Uterus (tissue), 4 donors: ENCODE results near the gene TIMP3. TPM values are rescaled to one million over a fixed set of nuclear protein-coding genes. Genes with fewer than 3 reads are reported as not detected.
A peak's percentile ranks its signal among the peaks of the same experiment; 100 is the strongest.

ENCODE experiments used
- DNase-seq, 2 donors: peaks; one replicate each; pipeline ENCODE4 v3.0.0-alpha.2; 2019 to 2020
- H3K27ac ChIP-seq, 2 donors: fragments of 200-600 bp; sonication (generic); 1 replicate in 1 of 2; 2 replicates in 1 of 2; pipeline ENCODE4 v1.5.1; 2016 to 2018
- H3K27me3 ChIP-seq, 2 donors: fragments of 200-600 bp; sonication (generic); one replicate each; pipeline ENCODE4 v1.5.1; 2018 to 2019; ENCODE audit warnings: control low read depth in 1 of 2
- H3K36me3 ChIP-seq, 2 donors: fragments of 200-600 bp; sonication (generic); one replicate each; pipeline ENCODE4 v1.5.1; 2019; ENCODE audit warnings: control low read depth in 1 of 2
- H3K4me1 ChIP-seq, 2 donors: fragments of 200-600 bp; sonication (generic); one replicate each; pipeline ENCODE4 v1.5.1; 2018 to 2019; ENCODE audit warnings: control low read depth in 1 of 2
- H3K4me3 ChIP-seq, 2 donors: fragments of 200-600 bp; sonication (generic); 1 replicate in 1 of 2; 2 replicates in 1 of 2; pipeline ENCODE4 v1.5.1; 2018 to 2019; ENCODE audit warnings: mild to moderate bottlenecking in 1 of 2
- H3K9me3 ChIP-seq, 2 donors: fragments of 200-600 bp; sonication (generic); one replicate each; pipeline ENCODE4 v1.5.1; 2019; ENCODE audit warnings: control low read depth in 1 of 2
- POLR2A ChIP-seq, 2 donors: fragments of 450-650 bp; IDR thresholded peaks; one replicate each; pipeline ENCODE4 v1.6.1; 2016; ENCODE audit warnings: antibody characterized with exemption in 2 of 2, mild to moderate bottlenecking in 1 of 2, moderate library complexity in 1 of 2
- intact Hi-C: fragments of 100-400 bp; cut with DNase I; formaldehyde crosslinking; loops from one replicate; pipeline ENCODE4 v1.15.1; 2023; ENCODE audit warnings: low total_unique reads
- total RNA-seq, 4 donors: library from RNA; depleted of rRNA in 3 of 4; stranded (reverse); fragments of >200 nt in 3 of 4; gene quantifications; one replicate each; pipeline versions ENCODE4 v1.1.0 to v1.2.4, GENCODE V29; 2014 to 2023
- TF ChIP-seq, protein P1 (sequence below), 4 experiments: fragments of 200-600 bp in 2 of 4; fragments of 450-650 bp in 2 of 4; sonication (generic) in 2 of 4; IDR thresholded peaks; one replicate each; pipeline ENCODE4 v1.5.1; 2016 to 2019; ENCODE audit warnings: antibody characterized with exemption in 4 of 4, mild to moderate bottlenecking in 2 of 4, moderate library complexity in 1 of 4
- donor health status: DM: yes; HTN: yes; CAD: no.

The TIMP3 gene
- total RNA-seq, 4 donors from 2014 or later: 192 to 702 (median 423) TPM

DNA sequence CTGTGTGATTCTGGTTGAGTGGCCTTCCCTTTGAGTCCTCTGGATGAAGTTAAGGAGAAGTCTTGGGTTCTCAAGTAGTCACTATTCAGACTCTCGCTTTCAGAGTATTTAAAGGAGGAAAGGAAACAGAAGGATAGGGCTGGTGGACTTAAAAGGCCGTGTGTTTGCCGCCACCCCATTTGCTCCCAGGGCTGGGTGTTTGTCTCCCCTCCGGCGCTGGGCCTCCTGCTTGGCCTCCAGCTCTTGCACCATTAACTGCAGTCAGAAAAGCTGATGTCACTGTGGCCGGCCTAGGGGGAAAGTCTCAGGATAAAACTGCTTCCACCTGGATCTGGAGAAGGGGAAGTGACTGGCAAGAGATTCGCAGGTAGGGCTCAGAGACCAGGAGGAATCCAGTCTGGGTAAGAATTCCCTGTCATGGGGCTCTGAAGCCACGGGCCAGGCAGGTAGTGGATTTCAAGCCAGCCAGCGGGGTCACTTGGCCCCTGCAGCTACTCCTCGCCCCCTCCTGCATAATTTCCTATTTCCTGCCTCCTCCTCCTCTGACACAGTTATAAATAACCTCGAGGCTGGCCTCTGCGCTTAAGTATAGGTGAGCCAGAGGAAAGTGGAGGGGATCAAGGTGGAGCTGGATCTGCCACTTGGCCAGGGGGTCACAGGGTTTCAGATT lies 17.1 kb downstream of the TIMP3 start:
- intact Hi-C loops: no loop called here
- no peak for DNase-seq
- TF ChIP-seq, protein P1, sequence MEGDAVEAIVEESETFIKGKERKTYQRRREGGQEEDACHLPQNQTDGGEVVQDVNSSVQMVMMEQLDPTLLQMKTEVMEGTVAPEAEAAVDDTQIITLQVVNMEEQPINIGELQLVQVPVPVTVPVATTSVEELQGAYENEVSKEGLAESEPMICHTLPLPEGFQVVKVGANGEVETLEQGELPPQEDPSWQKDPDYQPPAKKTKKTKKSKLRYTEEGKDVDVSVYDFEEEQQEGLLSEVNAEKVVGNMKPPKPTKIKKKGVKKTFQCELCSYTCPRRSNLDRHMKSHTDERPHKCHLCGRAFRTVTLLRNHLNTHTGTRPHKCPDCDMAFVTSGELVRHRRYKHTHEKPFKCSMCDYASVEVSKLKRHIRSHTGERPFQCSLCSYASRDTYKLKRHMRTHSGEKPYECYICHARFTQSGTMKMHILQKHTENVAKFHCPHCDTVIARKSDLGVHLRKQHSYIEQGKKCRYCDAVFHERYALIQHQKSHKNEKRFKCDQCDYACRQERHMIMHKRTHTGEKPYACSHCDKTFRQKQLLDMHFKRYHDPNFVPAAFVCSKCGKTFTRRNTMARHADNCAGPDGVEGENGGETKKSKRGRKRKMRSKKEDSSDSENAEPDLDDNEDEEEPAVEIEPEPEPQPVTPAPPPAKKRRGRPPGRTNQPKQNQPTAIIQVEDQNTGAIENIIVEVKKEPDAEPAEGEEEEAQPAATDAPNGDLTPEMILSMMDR (IDR thresholded peaks at IDR 0.05): no peak
- no peak for TF ChIP-seq POLR2A (IDR thresholded peaks at IDR 0.05)
- H3K27ac ChIP-seq: peak overlapping the region; percentile 15 to 24
- no peaks in the 10 kb centered on the region for H3K36me3 ChIP-seq
- H3K9me3 ChIP-seq: no peaks in the 10 kb centered on the region
- no peak overlapping the region for H3K4me3 ChIP-seq
- no peaks in the 10 kb centered on the region for H3K27me3 ChIP-seq
- peaks cover 0 to 20% of the 10 kb centered on the region in 2 donors for H3K4me1 ChIP-seq

DNA sequence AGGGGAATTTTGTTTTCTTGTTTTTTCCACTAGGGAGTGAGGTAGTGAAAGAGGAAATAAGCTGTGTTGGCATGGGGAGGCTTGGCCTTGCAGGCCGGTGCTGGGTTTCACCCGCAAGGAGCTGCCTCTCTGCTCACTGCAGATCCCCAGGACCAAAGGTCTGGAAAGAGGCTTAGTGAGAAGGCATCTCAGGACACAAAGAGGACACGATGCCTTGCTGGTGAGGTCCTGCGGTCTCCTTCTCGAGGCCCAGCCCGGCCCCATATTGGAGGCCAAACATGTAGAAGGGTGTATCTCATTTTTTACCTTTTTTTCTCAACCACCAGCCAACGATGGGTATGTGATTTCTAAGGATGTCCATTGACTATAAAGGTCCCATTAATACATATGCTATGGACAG lies 17.6 kb downstream of the TIMP3 start:
- Histone ChIP-seq H3K27me3 (no peaks in the 10 kb centered on the region), H3K27ac (peak overlapping the region; percentile 15 to 24), H3K4me1 (peaks cover 0 to 20% of the 10 kb centered on the region in 2 donors), H3K4me3 (no peak overlapping the region), H3K36me3 (no peaks in the 10 kb centered on the region), H3K9me3 (no peaks in the 10 kb centered on the region)
- intact Hi-C loops: no loop called here
- TF ChIP-seq, protein P1 (IDR thresholded peaks at IDR 0.05): no peak
- no peak for TF ChIP-seq POLR2A (IDR thresholded peaks at IDR 0.05)
- DNase-seq: no peak

DNA sequence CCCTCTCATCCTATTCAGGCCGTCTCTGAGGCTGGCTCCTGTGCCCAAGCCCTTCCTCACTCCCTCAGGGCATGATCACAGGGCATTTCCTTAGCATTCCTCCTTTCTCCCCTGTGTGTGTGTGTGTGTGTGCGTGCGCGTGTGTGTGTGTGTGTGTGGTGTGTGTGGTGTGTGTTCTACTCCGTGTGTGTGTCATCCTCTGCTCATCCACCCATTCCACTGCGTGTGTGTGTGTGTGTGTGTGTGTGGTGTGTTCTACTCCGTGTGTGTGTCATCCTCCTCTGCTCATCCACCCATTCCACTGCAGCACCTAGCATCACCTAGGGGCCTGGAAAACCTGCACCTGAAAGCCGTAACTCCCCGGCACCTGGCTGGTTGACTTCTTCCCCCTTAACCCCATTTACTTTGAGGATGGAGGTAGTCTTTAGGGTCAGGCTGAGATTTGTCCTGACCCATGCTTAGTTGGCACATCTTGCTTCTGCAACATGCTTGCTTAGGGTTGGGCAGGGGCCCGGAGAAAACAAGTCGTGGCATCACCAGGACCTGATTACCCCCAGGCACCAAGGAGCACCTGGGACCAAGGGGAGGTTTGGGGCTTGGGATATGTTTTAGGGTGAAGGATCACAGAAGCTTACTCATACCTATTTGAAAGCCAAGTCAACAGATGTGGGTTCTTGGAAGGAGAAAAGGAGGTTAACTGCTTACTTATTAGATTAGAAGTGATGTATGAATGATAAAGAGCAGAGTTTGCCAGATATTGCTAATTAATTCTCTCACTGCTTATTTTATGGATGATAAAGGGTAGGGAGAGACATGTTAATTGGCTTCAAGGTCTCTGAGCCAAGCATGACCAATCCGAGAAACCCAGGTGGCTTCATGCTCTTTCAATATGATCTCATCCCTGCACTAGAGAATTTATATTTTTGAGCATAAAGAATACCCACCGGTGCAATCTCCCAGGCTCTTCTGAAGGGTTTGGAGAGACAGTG lies 18.9 kb downstream of the TIMP3 start:
- no peak for DNase-seq
- Histone ChIP-seq H3K4me3 (no peak overlapping the region), H3K27me3 (no peaks in the 10 kb centered on the region), H3K9me3 (no peaks in the 10 kb centered on the region), H3K4me1 (peaks cover 0 to 20% of the 10 kb centered on the region in 2 donors), H3K27ac (peak overlapping the region; percentile 15 to 24), H3K36me3 (no peaks in the 10 kb centered on the region)
- intact Hi-C loops: no loop called here
- TF ChIP-seq POLR2A (IDR thresholded peaks at IDR 0.05): no peak
- TF ChIP-seq, protein P1 (IDR thresholded peaks at IDR 0.05): no peak

DNA sequence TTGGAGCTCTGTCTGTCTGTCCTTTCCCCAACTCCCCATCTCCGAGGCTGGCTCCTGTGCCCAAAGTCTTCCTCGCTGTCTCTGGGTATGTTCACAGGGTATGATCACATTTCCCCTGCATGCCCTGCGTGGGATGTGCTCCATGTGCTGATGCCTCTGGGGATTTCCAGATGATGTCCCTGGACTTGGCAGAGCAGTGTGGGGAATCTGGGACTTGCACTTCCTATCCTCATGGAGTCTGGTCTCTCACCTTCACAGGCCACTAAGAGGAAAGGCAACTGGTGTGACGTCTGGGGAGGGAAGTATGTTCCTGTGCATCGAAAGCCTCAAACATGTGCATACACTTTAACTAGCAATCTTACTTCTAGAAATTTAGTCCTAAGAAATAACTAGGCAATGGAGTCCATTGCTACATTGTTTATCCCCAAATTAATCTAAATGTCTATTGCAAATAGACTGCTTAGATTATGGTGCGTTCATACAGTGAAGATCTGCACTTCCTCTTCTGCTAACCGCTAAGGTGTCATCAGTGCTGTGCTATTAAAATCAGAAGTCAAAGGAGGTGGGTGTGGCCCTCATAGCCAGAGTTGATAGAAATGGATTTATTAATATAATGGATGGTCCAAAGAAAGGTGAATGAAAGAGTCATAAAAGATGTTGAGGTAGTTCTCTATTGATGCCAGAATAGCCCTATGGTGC lies 20.8 kb downstream of the TIMP3 start:
- H3K9me3 ChIP-seq: no peaks in the 10 kb centered on the region
- H3K4me1 ChIP-seq: peaks cover 0 to 25% of the 10 kb centered on the region in 2 donors
- no peak overlapping the region for H3K27ac ChIP-seq
- intact Hi-C loops: no loop called here
- TF ChIP-seq, protein P1 (IDR thresholded peaks at IDR 0.05): no peak
- TF ChIP-seq POLR2A (IDR thresholded peaks at IDR 0.05): no peak
- no peaks in the 10 kb centered on the region for H3K27me3 ChIP-seq
- no peak overlapping the region for H3K4me3 ChIP-seq
- H3K36me3 ChIP-seq: no peaks in the 10 kb centered on the region
- no peak for DNase-seq
